ENCODE measurements around the gene FAM98C.
"Not testable (repeated sequence)": the region's sequence is repeated elsewhere in the genome, so short reads cannot be mapped to it uniquely, and the experiment has no call there.

The FAM98C gene

GRCh38 chr19:38404858-38405257, 2.0 kb downstream of the FAM98C start:
- Mint-ChIP-seq H3K36me3 (no peaks in the 10 kb centered on the region), H3K27ac (no peak overlapping the region), H3K9me3 (no peaks in the 10 kb centered on the region), H3K27me3 (no peaks in the 10 kb centered on the region), H3K4me3 (peak overlapping the region; percentile 93), H3K4me1 (peaks cover 19% of the 10 kb centered on the region)

- peak overlapping the region; percentile 55 for H3K4me3 Mint-ChIP-seq
- no peaks in the 10 kb centered on the region for H3K27me3 Mint-ChIP-seq
- peak overlapping the region; percentile 17 for H3K27ac Mint-ChIP-seq
Measured at GRCh38 chr19:38405276-38405675, 2.4 kb downstream of the FAM98C start.

GRCh38 chr19:38409631-38410133, 6.8 kb downstream of the FAM98C start:
- Mint-ChIP-seq H3K36me3 (no peaks in the 10 kb centered on the region), H3K27ac (no peak overlapping the region), H3K4me3 (no peak overlapping the region), H3K4me1 (peaks cover 3% of the 10 kb centered on the region), H3K27me3 (no peaks in the 10 kb centered on the region), H3K9me3 (no peaks in the 10 kb centered on the region)

More at GRCh38 chr19:38405276-38405675, 2.4 kb downstream of the FAM98C start:
- no peaks in the 10 kb centered on the region for H3K36me3 Mint-ChIP-seq
- no peaks in the 10 kb centered on the region for H3K9me3 Mint-ChIP-seq
- peaks cover 19% of the 10 kb centered on the region for H3K4me1 Mint-ChIP-seq

- not testable (repeated sequence) for H3K9me3 Mint-ChIP-seq, H3K27me3 Mint-ChIP-seq, H3K36me3 Mint-ChIP-seq
Measured at GRCh38 chr19:38410407-38410806, 7.5 kb downstream of the FAM98C start.

GRCh38 chr19:38411041-38411712, 8.3 kb downstream of the FAM98C start:
- no peak overlapping the region for H3K27ac Mint-ChIP-seq

More at GRCh38 chr19:38410407-38410806, 7.5 kb downstream of the FAM98C start:
- not testable (repeated sequence) for H3K4me3 Mint-ChIP-seq, H3K27ac Mint-ChIP-seq, H3K4me1 Mint-ChIP-seq

GRCh38 chr19:38411898-38412297, 9.0 kb downstream of the FAM98C start:
- H3K27ac Mint-ChIP-seq, H3K27me3 Mint-ChIP-seq, H3K4me1 Mint-ChIP-seq, H3K4me3 Mint-ChIP-seq, H3K9me3 Mint-ChIP-seq, H3K36me3 Mint-ChIP-seq: not testable (repeated sequence)

More at GRCh38 chr19:38411041-38411712, 8.3 kb downstream of the FAM98C start:
- no peaks in the 10 kb centered on the region for H3K9me3 Mint-ChIP-seq
- H3K27me3 Mint-ChIP-seq = no peaks in the 10 kb centered on the region
- no peaks in the 10 kb centered on the region for H3K36me3 Mint-ChIP-seq
- no peak overlapping the region for H3K4me3 Mint-ChIP-seq
- no peaks in the 10 kb centered on the region for H3K4me1 Mint-ChIP-seq

GRCh38 chr19:38412491-38412890, 9.6 kb downstream of the FAM98C start:
- H3K36me3 Mint-ChIP-seq = no peaks in the 10 kb centered on the region
- H3K27ac Mint-ChIP-seq = no peak overlapping the region
- H3K9me3 Mint-ChIP-seq = no peaks in the 10 kb centered on the region

GRCh38 chr19:38412961-38413360, 10.1 kb downstream of the FAM98C start:
- H3K4me3 Mint-ChIP-seq = no peak overlapping the region
- H3K4me1 Mint-ChIP-seq = peaks cover 11% of the 10 kb centered on the region
- no peaks in the 10 kb centered on the region for H3K9me3 Mint-ChIP-seq
- no peaks in the 10 kb centered on the region for H3K27me3 Mint-ChIP-seq
- no peaks in the 10 kb centered on the region for H3K36me3 Mint-ChIP-seq
- no peak overlapping the region for H3K27ac Mint-ChIP-seq

More at GRCh38 chr19:38412491-38412890, 9.6 kb downstream of the FAM98C start:
- Mint-ChIP-seq H3K4me3 (no peak overlapping the region), H3K4me1 (peaks cover 6% of the 10 kb centered on the region), H3K27me3 (no peaks in the 10 kb centered on the region)

GRCh38 chr19:38413416-38413815, 10.5 kb downstream of the FAM98C start:
- Mint-ChIP-seq H3K9me3 (no peaks in the 10 kb centered on the region), H3K36me3 (no peaks in the 10 kb centered on the region), H3K4me1 (peaks cover 14% of the 10 kb centered on the region), H3K27me3 (no peaks in the 10 kb centered on the region), H3K27ac (no peak overlapping the region), H3K4me3 (no peak overlapping the region)

GRCh38 chr19:38417146-38417543, 14.3 kb downstream of the FAM98C start:
- H3K27ac Mint-ChIP-seq = peak overlapping the region; percentile 53

GRCh38 chr19:38417544-38418506, 14.9 kb downstream of the FAM98C start:
- H3K27ac Mint-ChIP-seq = peak overlapping the region; percentile 53
- no peaks in the 10 kb centered on the region for H3K27me3 Mint-ChIP-seq
- H3K36me3 Mint-ChIP-seq = no peaks in the 10 kb centered on the region
- no peaks in the 10 kb centered on the region for H3K9me3 Mint-ChIP-seq
- H3K4me3 Mint-ChIP-seq = peak overlapping the region; percentile 85
- peaks cover 21% of the 10 kb centered on the region for H3K4me1 Mint-ChIP-seq

More at GRCh38 chr19:38417146-38417543, 14.3 kb downstream of the FAM98C start:
- Mint-ChIP-seq H3K27me3 (no peaks in the 10 kb centered on the region), H3K4me3 (peak overlapping the region; percentile 85), H3K36me3 (no peaks in the 10 kb centered on the region), H3K9me3 (no peaks in the 10 kb centered on the region), H3K4me1 (peaks cover 21% of the 10 kb centered on the region)

GRCh38 chr19:38420935-38421334, 18.0 kb downstream of the FAM98C start:
- H3K27ac Mint-ChIP-seq = no peak overlapping the region
- H3K27me3 Mint-ChIP-seq = no peaks in the 10 kb centered on the region
- no peaks in the 10 kb centered on the region for H3K9me3 Mint-ChIP-seq
- peaks cover 24% of the 10 kb centered on the region for H3K4me1 Mint-ChIP-seq
- no peaks in the 10 kb centered on the region for H3K36me3 Mint-ChIP-seq
- H3K4me3 Mint-ChIP-seq = no peak overlapping the region

GRCh38 chr19:38421856-38422255, 19.0 kb downstream of the FAM98C start:
- Mint-ChIP-seq H3K4me1 (peaks cover 31% of the 10 kb centered on the region), H3K27me3 (peaks cover 2% of the 10 kb centered on the region), H3K9me3 (no peaks in the 10 kb centered on the region), H3K36me3 (no peaks in the 10 kb centered on the region), H3K27ac (no peak overlapping the region), H3K4me3 (no peak overlapping the region)

- Mint-ChIP-seq H3K4me1 (peaks cover 26% of the 10 kb centered on the region), H3K36me3 (no peaks in the 10 kb centered on the region), H3K9me3 (no peaks in the 10 kb centered on the region), H3K27me3 (peaks cover 2% of the 10 kb centered on the region), H3K27ac (no peak overlapping the region), H3K4me3 (no peak overlapping the region)
Measured at GRCh38 chr19:38422438-38422837, 19.5 kb downstream of the FAM98C start.

GRCh38 chr19:38424272-38424671, 21.4 kb downstream of the FAM98C start:
- H3K4me1 Mint-ChIP-seq = peaks cover 21% of the 10 kb centered on the region
- no peaks in the 10 kb centered on the region for H3K36me3 Mint-ChIP-seq
- H3K4me3 Mint-ChIP-seq = no peak overlapping the region
- no peak overlapping the region for H3K27ac Mint-ChIP-seq
- H3K27me3 Mint-ChIP-seq = peaks cover 2% of the 10 kb centered on the region
- no peaks in the 10 kb centered on the region for H3K9me3 Mint-ChIP-seq
